Activated CD4-positive, alpha-beta memory T cell treated with anti-CD3 and anti-CD28 coated beads for 36 hours (primary cell): Measurements from ENCODE around the gene GFPT2. TPM values are rescaled to one million over a fixed set of nuclear protein-coding genes. Genes with fewer than 3 reads are reported as not detected.

Experiments used
- CTCF ChIA-PET: fragments of 350-600 bp; sonication (Branson Sonifier 250); formaldehyde crosslinking; loops from one replicate; lab custom pipeline; 2021; ENCODE audit warnings: antibody characterized with exemption, inconsistent platforms; lab: Charles Lee
- POLR2A ChIA-PET: fragments of 350-600 bp; sonication (Branson Sonifier 250); formaldehyde crosslinking; loops from one replicate; lab custom pipeline; 2021; ENCODE audit warnings: antibody characterized with exemption; lab: Charles Lee
- DNase-seq: peaks from one replicate; pipeline ENCODE4 v3.0.0-alpha.2; 2020
- H3K27ac Mint-ChIP-seq: one replicate; pipeline ENCODE4 v1.8.0; 2021; ENCODE audit warnings: mixed read lengths
- H3K27me3 Mint-ChIP-seq: one replicate; pipeline ENCODE4 v1.8.0; 2021; ENCODE audit warnings: mixed read lengths
- H3K36me3 Mint-ChIP-seq: one replicate; pipeline ENCODE4 v1.8.0; 2021; ENCODE audit warnings: mixed read lengths
- H3K4me1 Mint-ChIP-seq: one replicate; pipeline ENCODE4 v1.8.0; 2021; ENCODE audit warnings: low read depth, mixed read lengths
- H3K4me3 Mint-ChIP-seq: one replicate; pipeline ENCODE4 v1.8.0; 2021; ENCODE audit warnings: mild to moderate bottlenecking, mixed read lengths
- H3K9me3 Mint-ChIP-seq: one replicate; pipeline ENCODE4 v1.8.0; 2021; ENCODE audit warnings: mixed read lengths
- intact Hi-C: fragments of 100-400 bp; cut with micrococcal nuclease; formaldehyde crosslinking; loops from one replicate; pipeline ENCODE4 v1.15.1; 2023
- total RNA-seq, 2 experiments: library from RNA; stranded (reverse); gene quantifications; one replicate each; pipeline ENCODE4 v1.2.3, GENCODE V29; 2021

Gene GFPT2
- total RNA-seq, 2 experiments from 2014 or later: 0.12 to 0.15 TPM

- no peak overlapping the region for H3K4me3 Mint-ChIP-seq
- intact Hi-C loops: no loop called here
- H3K27me3 Mint-ChIP-seq: no peaks in the 10 kb centered on the region
- ChIA-PET POLR2A (no interaction called here), CTCF (interaction anchor here (1.1 to 1.9 kb wide), 2 partner anchors 10 to 11 kb away, joined by 3 to 10 read pairs; no protein-coding TSS in a partner anchor)
- no peak overlapping the region for H3K27ac Mint-ChIP-seq
- no peaks in the 10 kb centered on the region for H3K4me1 Mint-ChIP-seq
- H3K36me3 Mint-ChIP-seq: peaks cover 75% of the 10 kb centered on the region
- peaks cover 8% of the 10 kb centered on the region for H3K9me3 Mint-ChIP-seq
- no peak for DNase-seq
Observed at GRCh38 chr5:180283026-180283615, 70.0 kb downstream of the GFPT2 start.

GRCh38 chr5:180282281-180282680 lies 70.9 kb downstream of the GFPT2 start:
- no peak overlapping the region for H3K4me3 Mint-ChIP-seq
- POLR2A ChIA-PET: no interaction called here

GRCh38 chr5:180281706-180282105 lies 71.4 kb downstream of the GFPT2 start:
- H3K36me3 Mint-ChIP-seq: peaks cover 83% of the 10 kb centered on the region
- H3K9me3 Mint-ChIP-seq: peaks cover 18% of the 10 kb centered on the region
- ChIA-PET CTCF (interaction anchor here (1.4 to 1.9 kb wide), 2 partner anchors 13 to 34 kb away, joined by 6 to 10 read pairs; no protein-coding TSS in a partner anchor), POLR2A (no interaction called here)
- H3K4me3 Mint-ChIP-seq: no peak overlapping the region
- no peaks in the 10 kb centered on the region for H3K4me1 Mint-ChIP-seq
- intact Hi-C loops: no loop called here
- no peak overlapping the region for H3K27ac Mint-ChIP-seq
- DNase-seq: no peak
- H3K27me3 Mint-ChIP-seq: no peaks in the 10 kb centered on the region

More at GRCh38 chr5:180282281-180282680, 70.9 kb downstream of the GFPT2 start:
- no peak for DNase-seq
- CTCF ChIA-PET: interaction anchor here (1.4 to 1.9 kb wide), 2 partner anchors 12 to 34 kb away, joined by 6 to 10 read pairs; no protein-coding TSS in a partner anchor
- intact Hi-C loops: no loop called here
- peaks cover 81% of the 10 kb centered on the region for H3K36me3 Mint-ChIP-seq
- H3K27me3 Mint-ChIP-seq: no peaks in the 10 kb centered on the region
- H3K27ac Mint-ChIP-seq: no peak overlapping the region
- peaks cover 13% of the 10 kb centered on the region for H3K9me3 Mint-ChIP-seq
- no peaks in the 10 kb centered on the region for H3K4me1 Mint-ChIP-seq

- peaks cover 79% of the 10 kb centered on the region for H3K36me3 Mint-ChIP-seq
- ChIA-PET POLR2A (no interaction called here), CTCF (interaction anchor here (1.6 kb wide), 1 partner anchor 196 kb away, joined by 3 read pairs; no protein-coding TSS in a partner anchor)
- intact Hi-C loops: no loop called here
- no peak overlapping the region for H3K4me3 Mint-ChIP-seq
- peaks cover 64% of the 10 kb centered on the region for H3K9me3 Mint-ChIP-seq
- H3K27ac Mint-ChIP-seq: no peak overlapping the region
- no peaks in the 10 kb centered on the region for H3K4me1 Mint-ChIP-seq
- no peak for DNase-seq
- H3K27me3 Mint-ChIP-seq: no peaks in the 10 kb centered on the region
Observed at GRCh38 chr5:180274695-180275094, 78.4 kb downstream of the GFPT2 start.

- Mint-ChIP-seq H3K9me3 (peaks cover 68% of the 10 kb centered on the region), H3K36me3 (peaks cover 83% of the 10 kb centered on the region), H3K4me3 (no peak overlapping the region), H3K4me1 (no peaks in the 10 kb centered on the region), H3K27ac (no peak overlapping the region), H3K27me3 (no peaks in the 10 kb centered on the region)
- intact Hi-C loops: no loop called here
- POLR2A ChIA-PET: no interaction called here
- DNase-seq: no peak
- CTCF ChIA-PET: interaction anchor here (1.0 kb wide), 1 partner anchor 58 kb away, joined by 3 read pairs; no protein-coding TSS in a partner anchor
Observed at GRCh38 chr5:180271221-180271620, 81.9 kb downstream of the GFPT2 start.

GRCh38 chr5:180259260-180259611 lies 93.9 kb downstream of the GFPT2 start:
- H3K27ac Mint-ChIP-seq: no peak overlapping the region
- no peak for DNase-seq
- intact Hi-C loops: no loop called here
- CTCF ChIA-PET: no interaction called here
- H3K9me3 Mint-ChIP-seq: peaks cover 87% of the 10 kb centered on the region
- no peaks in the 10 kb centered on the region for H3K4me1 Mint-ChIP-seq
- no peaks in the 10 kb centered on the region for H3K27me3 Mint-ChIP-seq
- H3K36me3 Mint-ChIP-seq: peaks cover 91% of the 10 kb centered on the region
- POLR2A ChIA-PET: no interaction called here
- no peak overlapping the region for H3K4me3 Mint-ChIP-seq

- H3K27ac Mint-ChIP-seq: no peak overlapping the region
- ChIA-PET CTCF (no interaction called here), POLR2A (no interaction called here)
- DNase-seq: no peak
- no peaks in the 10 kb centered on the region for H3K27me3 Mint-ChIP-seq
- intact Hi-C loops: no loop called here
- H3K36me3 Mint-ChIP-seq: peaks cover 89% of the 10 kb centered on the region
- H3K4me3 Mint-ChIP-seq: no peak overlapping the region
- H3K9me3 Mint-ChIP-seq: peaks cover 86% of the 10 kb centered on the region
- H3K4me1 Mint-ChIP-seq: no peaks in the 10 kb centered on the region
Observed at GRCh38 chr5:180253036-180253824, 99.9 kb downstream of the GFPT2 start.

GRCh38 chr5:180251887-180252286 lies 101.2 kb downstream of the GFPT2 start:
- CTCF ChIA-PET: no interaction called here
- H3K27me3 Mint-ChIP-seq: no peaks in the 10 kb centered on the region
- no peaks in the 10 kb centered on the region for H3K4me1 Mint-ChIP-seq
- intact Hi-C loops: no loop called here
- peaks cover 85% of the 10 kb centered on the region for H3K9me3 Mint-ChIP-seq
- H3K36me3 Mint-ChIP-seq: peaks cover 88% of the 10 kb centered on the region
- no peak overlapping the region for H3K27ac Mint-ChIP-seq
- no peak overlapping the region for H3K4me3 Mint-ChIP-seq
- no peak for DNase-seq
- POLR2A ChIA-PET: no interaction called here

GRCh38 chr5:180251141-180251540 lies 102.0 kb downstream of the GFPT2 start:
- Mint-ChIP-seq H3K9me3 (peaks cover 86% of the 10 kb centered on the region), H3K4me1 (no peaks in the 10 kb centered on the region), H3K4me3 (no peak overlapping the region), H3K36me3 (peaks cover 90% of the 10 kb centered on the region), H3K27me3 (no peaks in the 10 kb centered on the region), H3K27ac (no peak overlapping the region)
- DNase-seq: no peak
- CTCF ChIA-PET: no interaction called here
- POLR2A ChIA-PET: no interaction called here
- intact Hi-C loops: no loop called here

Other genes with a start within 250 kb of the GFPT2 start
- not detected for gene RASGEF1C, start 144.1 kb downstream of the GFPT2 start, total RNA-seq
- 10 to 100 TPM; 41.7 to 43.2 TPM for gene MAPK9, start 61.3 kb downstream of the GFPT2 start, total RNA-seq
- gene CNOT6, start 141.0 kb upstream of the GFPT2 start, total RNA-seq: 10 to 100 TPM; 32.0 to 35.2 TPM
- not detected for gene SCGB3A1, start 238.2 kb upstream of the GFPT2 start, total RNA-seq